ENCODE data around the gene MCTP1.

DNA sequence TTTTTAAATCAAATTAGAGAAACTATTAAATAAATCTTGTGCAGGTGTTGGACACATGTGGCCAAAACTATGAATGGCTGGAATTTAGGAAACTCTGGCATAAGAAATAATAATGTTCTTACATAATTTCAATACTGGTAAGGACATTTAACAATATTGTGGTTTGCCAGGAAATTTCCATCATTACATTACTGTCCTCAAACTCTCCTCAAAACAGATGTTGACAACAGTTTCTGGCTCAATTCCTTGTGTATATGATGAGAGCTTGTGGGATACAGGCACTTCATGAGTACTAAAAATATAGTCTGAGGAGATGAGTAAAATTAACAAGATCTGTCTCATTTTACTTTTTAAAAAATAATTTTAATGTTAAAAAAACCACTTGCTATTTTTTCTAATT lies 27.9 kb downstream of the MCTP1 start:
- TF ChIP-seq, protein P1, sequence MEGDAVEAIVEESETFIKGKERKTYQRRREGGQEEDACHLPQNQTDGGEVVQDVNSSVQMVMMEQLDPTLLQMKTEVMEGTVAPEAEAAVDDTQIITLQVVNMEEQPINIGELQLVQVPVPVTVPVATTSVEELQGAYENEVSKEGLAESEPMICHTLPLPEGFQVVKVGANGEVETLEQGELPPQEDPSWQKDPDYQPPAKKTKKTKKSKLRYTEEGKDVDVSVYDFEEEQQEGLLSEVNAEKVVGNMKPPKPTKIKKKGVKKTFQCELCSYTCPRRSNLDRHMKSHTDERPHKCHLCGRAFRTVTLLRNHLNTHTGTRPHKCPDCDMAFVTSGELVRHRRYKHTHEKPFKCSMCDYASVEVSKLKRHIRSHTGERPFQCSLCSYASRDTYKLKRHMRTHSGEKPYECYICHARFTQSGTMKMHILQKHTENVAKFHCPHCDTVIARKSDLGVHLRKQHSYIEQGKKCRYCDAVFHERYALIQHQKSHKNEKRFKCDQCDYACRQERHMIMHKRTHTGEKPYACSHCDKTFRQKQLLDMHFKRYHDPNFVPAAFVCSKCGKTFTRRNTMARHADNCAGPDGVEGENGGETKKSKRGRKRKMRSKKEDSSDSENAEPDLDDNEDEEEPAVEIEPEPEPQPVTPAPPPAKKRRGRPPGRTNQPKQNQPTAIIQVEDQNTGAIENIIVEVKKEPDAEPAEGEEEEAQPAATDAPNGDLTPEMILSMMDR (conservative IDR thresholded peaks at IDR 0.05), result no peak
- TF ChIP-seq ZFX (IDR thresholded peaks at IDR 0.05), result no peak
